Inferior parietal cortex (tissue), 1 donor: ENCODE measurements around the gene TAF6L.
"Not testable (repeated sequence)": the region's sequence is repeated elsewhere in the genome, so short reads cannot be mapped to it uniquely, and the experiment has no call there.

Experiments
- DNase-seq: peaks from one replicate; pipeline ENCODE4 v3.0.0-alpha.2; 2016; ENCODE audit errors: extremely low spot score

The TAF6L gene

DNA sequence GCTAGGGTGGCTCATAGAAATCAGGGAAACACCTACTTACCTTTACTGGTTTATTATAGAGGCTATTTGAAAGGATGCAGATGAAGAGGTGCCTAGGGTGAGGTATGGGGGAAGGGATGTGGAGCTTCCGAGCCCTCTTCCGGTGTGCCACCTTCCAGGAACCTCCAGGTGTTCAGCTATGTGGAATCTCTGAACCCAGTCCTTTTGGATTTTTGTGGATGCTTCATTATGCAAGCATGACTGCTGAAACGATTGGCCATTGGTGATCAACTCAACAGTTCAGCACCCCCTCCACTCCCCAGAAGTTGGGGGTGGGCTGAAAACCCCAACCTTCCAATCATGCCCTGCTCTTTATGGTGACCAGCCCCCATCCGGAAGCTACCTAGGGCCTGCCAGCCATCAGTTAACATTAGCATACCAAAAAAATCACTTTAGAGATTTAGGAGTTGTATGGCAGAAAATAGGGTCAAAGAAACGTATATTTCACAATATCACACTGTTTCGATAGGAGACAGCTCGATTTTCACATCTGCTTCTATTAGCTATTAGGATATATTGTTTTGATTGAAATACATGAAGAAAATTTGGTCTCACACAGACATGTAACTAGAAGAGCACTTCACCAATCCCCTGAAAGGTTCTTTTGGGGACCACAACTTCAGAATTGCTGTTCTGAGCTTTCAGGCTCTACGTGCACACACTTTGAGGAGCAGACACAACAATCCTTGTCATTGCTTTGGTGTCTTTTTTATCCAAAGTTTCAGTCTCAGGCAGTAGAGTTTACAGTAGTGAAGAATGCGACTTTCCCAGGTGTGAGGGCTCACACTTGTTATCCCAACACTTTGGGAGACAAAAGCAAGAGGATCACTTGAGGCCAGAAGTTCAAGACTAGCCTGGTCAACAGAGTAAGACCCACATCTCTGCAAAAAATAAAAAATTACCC, 13.1 kb upstream of the TAF6L start:
- no peak for DNase-seq

DNA sequence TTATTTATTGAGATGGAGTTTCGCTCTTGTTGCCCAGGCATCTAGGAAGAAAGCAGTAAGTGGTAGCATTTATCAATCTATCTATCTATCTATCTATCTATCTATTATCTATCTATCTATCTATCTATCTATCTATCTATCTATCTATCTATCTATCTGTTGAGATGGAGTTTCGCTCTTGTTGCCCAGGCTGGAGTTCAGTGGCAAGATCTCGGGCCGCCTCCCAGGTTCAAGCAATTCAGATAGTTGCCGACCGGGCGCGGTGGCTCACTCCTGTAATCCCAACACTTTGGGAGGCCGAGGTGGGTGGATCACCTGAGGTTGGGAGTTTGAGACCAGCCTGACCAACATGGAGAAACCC, 10.3 kb upstream of the TAF6L start:
- DNase-seq = not testable (repeated sequence)

DNA sequence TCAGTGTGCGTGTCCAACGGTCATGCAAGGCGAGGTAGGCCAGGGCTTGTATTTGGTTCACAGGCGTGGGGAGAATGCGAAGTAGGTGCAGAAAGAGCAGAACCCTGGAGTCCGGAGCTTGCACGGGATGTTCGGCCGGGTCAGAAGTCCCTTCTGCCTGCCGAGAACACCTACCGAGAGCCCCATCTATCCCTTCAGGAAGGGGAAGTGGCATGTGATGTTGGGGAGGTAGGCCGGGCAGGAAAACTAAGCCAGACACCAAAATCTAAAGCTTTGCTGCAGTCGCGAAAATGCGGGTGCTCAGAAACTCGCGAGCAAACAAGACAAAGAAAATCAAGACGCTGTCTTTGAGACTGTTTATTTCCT, 435 bp upstream of the TAF6L start:
- no peak for DNase-seq

DNA sequence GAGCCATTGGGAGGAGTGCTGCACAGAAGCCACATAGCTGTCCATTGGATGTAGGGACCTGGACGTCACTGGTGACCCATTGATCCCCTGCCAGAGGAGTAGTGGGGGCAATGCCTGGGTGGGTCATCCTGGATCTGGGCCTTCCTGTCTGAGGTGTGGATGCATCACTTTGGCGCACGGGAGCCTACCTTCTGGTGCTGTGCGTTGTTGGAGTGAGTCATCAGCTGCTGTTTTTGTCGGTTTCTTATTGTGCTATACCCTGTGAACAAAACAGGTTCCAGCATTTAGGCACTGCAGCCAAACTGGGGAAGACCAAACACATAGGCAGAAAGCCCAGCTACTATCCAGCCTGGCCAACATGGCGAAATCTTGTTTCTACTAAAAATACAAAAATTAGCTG, 3.2 kb downstream of the TAF6L start:
- DNase-seq = no peak

DNA sequence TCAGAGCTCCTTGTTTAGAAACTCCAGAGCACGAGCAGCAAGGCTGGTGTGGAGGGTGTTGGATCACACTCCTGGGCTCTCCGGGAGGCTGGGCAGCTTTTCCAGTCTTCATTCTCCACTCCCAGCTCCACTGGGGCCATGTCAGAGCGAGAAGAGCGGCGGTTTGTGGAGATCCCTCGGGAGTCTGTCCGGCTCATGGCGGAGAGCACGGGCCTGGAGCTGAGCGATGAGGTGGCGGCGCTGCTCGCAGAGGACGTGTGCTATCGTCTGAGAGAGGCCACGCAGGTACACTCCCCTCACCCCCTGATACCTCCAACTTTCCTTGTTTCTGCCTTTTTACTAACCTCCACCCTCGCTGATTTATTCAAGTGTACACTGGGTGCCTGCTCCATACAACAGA, 4.5 kb downstream of the TAF6L start:
- no peak for DNase-seq

DNA sequence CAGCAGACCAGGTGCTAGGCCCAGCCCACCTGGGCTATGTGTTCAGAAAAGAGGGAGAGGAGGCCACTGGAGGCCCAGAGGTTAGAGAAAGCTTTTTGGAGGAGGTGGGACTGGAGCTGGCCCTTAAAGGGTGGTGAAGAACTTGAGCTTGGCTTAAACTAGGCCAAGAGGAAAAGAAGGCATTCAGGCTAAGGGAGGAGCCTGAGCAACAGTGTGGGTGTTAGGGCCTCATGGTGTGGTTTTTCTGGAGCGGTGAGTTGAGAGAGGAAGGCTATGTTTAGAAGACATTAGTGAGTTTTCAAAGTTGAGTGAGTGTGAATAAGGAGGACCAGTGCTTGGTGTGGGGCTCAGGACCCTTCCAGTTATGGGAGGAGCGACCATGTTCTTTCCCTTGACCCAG, 6.2 kb downstream of the TAF6L start:
- no peak for DNase-seq

- no peak for DNase-seq
Measured at GRCh38 chr11:62778441-62778840, 7.2 kb downstream of the TAF6L start.

DNA sequence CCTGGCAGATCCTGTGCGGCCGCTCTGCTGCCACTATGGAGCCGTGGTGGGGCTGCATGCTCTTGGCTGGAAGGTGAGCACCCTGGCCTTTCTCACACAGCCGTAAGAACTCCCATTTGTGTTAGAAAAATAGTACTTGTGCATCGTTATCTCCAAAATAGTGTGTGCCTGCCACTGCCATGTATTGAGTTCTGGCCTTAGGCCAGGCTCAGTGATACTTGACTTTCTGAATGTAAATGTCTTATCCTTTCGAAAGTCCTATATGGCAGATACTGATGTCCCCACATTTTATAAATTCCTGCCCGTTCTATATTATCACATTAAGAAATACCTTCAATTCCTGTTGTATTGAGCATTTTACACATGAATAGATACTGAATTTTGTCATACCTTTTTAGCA, 11.6 kb downstream of the TAF6L start:
- DNase-seq = no peak

GRCh38 chr11:62786318-62787004, 15.3 kb downstream of the TAF6L start:
- peak; percentile 77 for DNase-seq

DNA sequence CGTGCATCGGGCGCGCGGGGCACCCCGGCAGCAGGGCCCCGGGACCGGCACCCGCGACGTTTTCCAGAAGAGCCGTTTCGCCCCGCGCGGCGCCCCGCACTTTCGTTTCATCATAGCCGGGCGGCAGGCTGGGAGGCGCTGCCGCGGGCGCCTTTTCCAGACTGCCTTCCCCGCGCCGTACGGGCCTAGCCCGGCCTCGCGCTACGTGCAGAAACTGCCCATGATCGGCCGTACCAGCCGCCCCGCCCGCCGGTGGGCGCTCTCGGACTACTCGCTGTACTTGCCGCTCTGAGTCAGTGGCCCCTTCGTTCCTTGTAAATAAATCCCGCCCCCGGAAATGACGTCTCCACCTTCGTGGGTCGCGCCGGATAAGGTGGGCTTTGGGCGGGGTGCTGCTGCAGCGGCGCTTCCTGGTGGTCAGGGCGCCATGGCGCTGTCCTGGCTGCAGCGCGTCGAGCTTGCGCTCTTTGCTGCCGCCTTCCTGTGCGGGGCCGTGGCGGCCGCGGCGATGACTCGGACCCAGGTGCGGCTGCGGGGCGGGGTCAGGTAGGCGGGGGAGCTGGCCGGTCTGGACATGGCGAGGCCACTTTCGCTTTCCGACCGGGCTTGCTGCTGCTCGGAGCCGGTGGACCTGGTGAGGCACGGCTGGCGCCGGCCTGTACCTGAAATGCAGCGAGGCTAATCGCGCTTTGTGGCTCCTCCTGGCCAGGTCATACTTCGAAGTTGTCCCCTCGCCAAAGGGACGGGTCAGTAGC, 16.0 kb downstream of the TAF6L start, which contains the start of gene TMEM179B:
Gene TMEM179B (plus strand): TSS at position 398 of the 755 bp plus-strand sequence. CDS start 30 bp downstream, at position 428.
- DNase-seq = peak; percentile 98

GRCh38 chr11:62788991-62789390, 17.8 kb downstream of the TAF6L start:
- no peak for DNase-seq

DNA sequence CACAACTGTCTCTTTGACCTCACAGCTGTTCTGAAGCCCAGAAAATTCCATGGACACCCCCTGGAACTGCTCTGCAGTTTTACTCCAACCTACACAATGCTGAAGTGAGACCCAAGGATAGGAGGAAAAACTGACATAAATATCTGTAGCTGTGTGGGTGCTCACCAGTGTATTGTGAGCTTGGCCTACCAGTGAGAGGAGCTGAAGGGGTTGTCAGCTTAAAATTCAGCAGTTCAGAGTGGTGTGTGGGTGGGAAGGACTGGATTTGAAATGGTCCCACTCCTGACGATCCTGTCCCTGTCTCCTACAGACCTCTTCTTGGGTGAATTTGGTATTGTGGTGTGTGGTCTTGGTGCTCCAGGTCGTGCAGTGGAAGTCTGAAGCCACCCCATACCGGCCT, 18.4 kb downstream of the TAF6L start:
- no peak for DNase-seq

DNA sequence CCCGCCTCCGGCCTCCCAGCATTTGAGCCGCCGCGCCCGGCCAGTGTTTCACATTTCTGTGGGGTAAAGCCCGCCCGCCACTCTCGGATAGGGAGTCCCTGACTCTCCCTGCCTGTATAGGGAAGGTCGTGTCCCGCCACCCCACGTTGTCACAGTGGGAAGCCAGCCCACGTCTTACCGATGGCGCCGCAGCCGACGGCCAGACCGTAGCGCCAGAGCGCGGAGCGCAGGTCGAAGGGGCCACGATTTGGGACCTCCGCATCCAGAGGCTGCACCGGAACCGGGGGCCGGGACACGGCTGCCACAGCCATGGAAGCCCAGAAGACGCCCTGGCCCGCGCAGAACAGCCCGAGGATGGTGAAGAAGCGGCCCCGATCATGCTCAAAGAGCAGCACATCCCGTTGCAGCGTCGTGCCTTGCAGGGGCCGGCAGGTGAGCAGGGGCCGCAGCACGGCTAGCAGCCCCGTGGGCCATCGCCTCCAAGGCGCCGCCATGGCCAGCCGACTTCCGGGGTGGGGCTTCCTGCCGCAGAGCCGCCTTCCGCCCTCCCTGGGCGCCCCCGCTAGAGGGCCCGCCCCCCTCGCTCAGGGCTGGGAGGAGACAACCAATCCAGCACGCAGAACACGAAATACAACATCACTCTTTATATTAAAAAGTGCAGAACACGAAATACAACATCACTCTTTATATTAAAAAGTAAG, 20.5 kb downstream of the TAF6L start, which contains the start of gene TMEM223:
Gene TMEM223 (minus strand): TSS at position 506 of the 701 bp plus-strand sequence. CDS start 12 bp downstream, at position 494.
- DNase-seq = peak; percentile 88

GRCh38 chr11:62792202-62792575, 21.0 kb downstream of the TAF6L start:
- DNase-seq = no peak

- DNase-seq = no peak
Measured at GRCh38 chr11:62794201-62794775, 23.1 kb downstream of the TAF6L start.

DNA sequence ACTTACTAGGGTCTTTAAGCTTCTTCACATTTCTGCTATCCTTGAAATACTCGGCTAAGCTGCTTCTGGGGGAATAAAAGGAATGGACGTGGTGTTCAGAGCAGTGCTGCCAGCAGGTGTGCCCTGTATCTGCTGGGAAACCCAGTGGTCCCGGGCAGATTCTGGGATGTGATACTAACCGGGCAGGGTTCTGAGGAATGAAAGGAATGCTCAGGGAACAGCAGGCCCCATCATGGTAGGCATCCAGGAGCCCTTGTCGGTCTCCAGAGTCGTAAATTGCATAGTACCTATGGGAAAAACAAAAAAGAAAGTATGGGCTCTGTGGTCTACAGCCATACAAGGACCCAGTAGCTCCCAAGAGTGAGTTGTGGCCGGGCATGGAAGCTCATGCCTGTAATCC, 25.1 kb downstream of the TAF6L start:
- DNase-seq = no peak

DNA sequence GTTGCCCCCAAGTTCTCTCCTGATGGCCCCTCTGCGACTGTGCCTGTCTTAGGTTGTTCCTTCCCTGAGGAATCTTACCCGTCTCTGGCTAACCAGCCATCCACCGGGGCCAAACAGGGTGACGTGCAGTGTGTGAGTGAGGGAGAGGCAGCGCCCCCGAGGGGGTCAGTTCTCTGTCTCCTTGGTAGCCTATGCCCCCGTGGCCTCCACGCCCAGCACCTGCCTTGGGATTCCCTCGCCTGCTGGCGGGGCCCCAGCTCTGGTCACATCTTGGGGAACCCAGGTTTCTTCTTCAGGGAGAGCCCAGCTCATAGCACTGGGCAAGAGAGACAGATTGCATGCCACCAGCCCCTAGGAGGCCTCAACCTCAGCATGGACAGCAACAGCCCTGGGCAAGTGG, 28.3 kb downstream of the TAF6L start:
- DNase-seq = no peak

DNA sequence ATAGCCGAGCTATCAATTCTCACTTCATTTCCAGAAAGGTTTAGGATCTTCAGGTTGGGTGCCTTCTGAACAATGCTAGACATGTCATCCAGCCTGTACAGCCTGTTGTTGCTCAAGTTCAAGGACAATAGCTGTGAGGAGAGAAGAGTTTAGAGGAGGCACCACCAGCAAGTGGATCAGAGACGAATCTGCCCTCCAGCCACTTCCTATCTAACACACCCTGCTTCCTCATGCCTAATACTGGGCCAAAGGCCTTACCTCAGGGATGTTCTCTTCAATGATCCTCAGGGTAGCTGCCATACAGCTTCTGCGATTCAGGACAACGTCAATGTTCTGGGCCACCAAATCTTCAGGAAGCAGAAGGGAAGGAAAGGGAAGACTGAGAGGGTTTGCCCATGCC, 29.9 kb downstream of the TAF6L start:
- DNase-seq = no peak

DNA sequence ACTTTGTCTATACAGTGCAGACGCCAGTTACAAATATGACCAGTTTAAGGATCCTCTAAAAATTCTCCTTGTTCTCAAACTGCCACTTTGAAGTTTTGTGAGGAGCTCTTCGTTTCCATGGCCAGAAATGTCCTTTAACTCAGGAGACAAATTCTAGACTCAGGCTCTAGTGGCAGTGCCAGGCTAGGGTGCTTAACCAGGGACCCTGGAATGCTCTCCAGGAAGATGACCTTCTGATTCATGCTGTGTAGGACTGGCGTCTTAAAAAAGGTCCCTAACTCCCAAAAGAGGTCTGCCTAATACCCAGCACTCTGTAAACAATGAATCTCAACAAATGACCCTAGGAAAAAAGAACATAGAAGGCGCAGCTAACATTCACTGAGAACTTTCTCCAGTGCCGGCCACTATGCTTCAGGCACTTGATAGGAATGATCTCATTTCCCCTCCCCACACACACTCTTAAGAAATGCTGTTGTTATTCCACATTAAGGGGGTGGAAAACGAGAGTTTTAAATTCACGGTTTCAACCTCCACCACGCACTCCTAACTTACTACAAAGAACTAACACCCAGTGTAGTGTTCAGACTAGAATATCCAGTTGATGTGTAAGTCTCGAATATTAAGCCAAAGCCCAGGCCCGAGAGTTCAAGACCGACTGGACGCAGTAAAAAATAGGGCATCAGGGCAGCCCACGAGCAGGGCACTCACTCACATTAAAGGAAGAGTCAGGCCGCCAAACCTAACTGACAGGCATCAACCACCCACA, 33.3 kb downstream of the TAF6L start:
- no peak for DNase-seq

- DNase-seq = peak; percentile 96
Measured at GRCh38 chr11:62805076-62805892, 34.1 kb downstream of the TAF6L start, which contains the start of gene NXF1. Gene NXF1, minus strand, starts transcription at chr11:62805440. Its CDS starts 84 bp downstream, at chr11:62805356.
